ENCODE data around the gene GFPT2.

GFPT2 gene

DNA sequence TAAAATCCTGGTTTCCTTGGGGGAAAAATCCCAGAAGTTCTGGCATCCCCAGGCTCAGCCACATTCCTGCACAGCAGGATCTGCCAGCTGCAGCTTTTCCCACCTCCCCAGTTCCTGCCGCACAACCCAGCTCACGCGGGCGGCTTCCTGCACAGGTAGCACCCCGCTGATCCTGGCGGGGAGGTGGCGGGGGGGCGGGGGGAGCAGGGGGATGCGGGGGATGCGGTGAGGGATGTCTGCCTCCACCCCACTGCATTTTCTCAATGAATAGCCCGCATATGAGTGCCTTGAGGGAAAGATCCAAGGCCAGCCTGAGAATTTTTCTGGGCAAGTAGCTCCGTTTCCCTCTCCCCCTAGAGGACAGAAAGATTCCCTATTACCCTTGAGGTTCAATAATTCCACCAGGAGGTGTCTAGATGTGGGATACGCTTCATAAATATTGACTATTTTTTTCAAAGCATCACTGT, 21.1 kb downstream of the GFPT2 start:
- no peak for DNase-seq

DNA sequence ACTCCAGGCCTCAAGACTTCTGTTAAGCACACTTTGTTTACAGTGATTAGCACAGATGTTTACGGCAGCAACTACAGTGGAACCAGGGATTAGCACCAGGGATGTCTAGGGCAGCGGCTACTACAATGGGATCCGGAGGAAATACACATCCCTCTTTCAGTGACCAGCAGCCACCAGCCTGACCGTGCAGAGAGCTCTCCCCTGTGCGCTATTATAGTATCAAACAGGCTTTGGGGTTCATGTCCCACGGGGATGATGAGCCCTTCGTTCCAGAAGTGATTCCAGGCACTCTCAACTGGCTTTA, 21.5 kb downstream of the GFPT2 start:
- DNase-seq: no peak

DNA sequence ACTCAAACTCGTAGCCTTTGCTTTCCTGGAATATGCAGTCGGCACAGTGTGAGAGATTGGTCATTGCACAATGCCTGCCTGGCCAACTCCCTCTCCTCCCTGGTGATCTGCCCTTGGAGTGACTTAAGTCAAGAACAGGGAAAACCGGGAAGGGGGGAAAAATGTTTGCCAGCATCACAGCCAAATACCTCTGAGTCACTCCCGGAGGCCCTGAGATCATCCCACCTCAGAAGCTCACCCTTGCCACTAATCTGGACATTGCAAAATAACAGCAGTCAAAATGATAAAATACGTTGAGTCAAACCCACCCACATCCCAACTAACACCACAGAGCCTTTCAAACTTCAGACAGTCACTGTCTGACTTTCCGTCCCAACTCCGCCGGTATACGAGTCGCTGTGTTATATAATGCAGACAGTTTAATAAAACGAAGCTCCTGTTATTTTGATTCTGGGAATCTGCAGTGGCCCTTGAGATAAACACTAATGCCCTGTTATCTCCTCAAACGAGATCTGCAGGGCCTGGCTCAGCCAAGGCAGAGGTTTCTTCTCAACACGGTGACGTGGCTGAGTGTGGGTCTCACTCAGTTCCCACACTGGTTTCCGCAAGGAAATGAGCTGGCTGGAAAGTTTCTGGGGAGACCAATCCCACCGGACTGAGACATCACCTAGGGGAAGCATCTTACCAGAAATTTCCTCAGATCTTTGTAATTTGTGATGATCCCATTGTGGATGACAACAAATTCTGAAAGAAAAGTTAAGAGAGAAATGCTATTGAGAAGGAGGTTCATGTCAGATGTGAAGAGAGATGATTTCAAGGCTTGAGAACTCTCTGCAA, 22.1 kb downstream of the GFPT2 start:
- no peak for DNase-seq

DNA sequence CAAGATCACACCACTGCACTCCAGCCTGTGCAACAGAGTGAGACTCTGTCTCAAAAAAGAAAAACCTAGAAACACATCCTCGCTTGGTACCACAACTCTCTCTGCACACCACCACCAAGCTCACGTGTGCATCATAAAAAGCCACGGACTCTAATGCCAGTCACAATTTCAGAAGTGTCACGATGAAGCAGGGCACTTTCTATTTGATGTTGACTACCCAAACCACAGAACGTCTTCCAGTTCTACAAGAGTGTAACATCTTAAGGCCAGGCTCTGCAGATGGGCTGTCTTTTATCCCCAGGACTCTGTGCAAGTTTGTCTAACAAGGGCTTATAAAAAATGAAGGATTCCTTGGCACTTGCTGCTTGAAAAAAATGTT, 22.9 kb downstream of the GFPT2 start:
- no peak for DNase-seq

DNA sequence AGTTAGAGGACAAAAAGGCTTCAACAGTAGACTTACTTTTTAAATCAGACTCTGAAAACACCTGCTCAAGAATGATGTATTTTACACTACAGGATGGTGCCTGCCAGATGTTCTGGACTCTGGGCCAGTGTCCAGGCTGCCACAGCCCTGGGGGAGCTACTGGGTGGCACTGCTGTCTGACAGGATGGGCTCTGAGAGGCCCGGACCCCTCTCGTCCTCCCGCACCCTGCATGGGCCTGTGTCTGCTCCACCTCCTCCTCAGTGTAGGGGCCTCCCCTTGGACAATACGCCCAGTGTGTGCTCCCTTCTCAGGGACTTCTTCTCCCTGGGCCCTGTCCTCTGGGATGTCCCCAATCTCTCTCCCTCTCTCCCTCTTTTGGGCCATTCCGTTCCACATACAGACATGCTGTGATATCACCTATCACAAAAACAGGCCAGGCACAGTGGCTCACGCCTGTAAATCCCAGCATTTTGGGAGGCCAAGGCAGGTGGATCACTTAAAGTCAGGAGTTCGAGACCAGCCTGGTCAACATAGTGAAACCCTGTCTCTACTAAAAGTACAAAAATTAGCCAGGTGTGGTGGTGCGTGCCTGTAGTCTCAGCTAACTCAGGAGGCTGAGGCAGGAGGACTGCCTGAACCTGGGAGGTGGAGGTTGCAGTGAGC, 23.4 kb downstream of the GFPT2 start:
- no peak for DNase-seq

DNA sequence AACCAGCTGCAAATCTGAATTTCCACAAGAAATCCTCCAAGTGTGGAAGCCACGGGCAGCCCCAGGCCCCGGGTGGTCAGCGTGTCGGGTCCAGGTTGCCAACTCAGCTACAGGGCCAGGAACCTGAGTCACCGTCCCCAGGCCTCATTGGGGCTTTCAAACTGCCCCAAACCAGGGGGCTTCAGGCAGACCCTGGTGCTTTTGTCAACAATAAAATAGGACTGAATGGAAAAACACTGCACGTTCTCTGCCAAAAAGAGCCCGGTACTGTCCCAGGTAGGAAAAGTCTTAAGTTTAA, 24.0 kb downstream of the GFPT2 start:
- DNase-seq: no peak

DNA sequence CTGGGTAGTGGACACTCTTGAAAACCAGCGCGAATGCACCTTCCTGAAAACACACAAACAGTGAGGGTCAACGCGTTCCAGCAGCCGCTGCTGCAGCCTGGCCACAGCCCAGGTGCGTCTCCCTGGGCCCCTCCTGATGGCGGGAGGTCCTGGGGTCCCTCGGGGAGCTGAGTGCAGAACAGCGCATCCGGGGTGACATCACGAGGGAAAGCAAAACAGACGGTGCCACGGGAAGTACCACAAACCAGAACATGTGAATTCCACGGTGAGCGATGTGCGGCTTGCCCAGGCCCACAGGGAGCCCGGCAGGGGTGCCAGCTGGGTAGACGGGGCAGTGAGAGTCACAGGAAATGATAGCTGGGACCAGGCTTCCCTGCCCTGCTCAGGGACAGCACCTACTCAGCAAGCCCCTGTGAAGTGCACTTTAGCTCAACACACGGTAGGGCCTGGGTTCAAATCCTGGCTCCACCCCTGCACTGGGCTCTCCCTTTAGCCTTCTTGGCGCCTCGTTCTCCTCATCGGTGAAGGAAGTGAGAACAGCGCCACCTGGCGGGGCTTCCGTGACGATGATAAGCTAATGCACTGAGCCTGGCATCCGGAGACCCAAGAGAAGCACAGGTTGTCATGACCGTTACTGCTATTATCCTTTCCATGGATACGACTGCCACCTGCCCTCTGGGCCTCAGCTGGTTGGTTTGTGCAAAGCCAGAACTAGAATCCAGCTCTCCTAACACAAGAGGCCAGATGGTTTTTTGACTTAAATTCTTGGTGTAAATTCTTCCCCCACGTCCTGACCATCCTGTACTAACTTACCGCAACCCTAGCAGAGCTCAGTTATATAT, 24.6 kb downstream of the GFPT2 start:
- DNase-seq: peak; percentile 84

DNA sequence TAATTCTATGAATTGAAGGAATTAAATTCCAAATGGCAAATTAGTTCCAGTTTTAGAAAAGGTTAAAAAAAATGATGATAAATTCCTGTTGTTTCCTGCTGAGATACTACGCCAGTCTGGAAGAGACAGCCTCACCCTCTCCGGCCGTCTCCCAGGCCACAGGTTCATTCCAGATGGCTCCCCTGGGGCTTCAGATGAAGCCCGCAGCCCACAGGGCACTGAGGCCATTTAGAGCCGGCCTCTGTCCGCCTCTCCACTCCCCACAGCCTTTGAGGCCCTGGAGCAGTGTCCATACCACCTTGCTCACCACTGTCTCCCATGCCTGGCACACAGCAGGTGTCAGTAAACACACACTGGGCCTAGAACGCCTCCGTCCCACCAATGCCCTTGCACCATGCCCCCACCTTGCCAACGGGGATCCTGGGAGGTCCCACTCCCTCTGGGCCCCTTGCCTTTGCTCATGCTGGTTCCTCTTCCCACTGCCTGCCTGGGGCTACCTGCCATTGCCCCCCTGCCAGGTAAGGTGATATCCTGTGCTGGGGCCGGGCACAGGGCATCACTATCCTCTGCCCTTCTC, 26.1 kb downstream of the GFPT2 start:
- no peak for DNase-seq

DNA sequence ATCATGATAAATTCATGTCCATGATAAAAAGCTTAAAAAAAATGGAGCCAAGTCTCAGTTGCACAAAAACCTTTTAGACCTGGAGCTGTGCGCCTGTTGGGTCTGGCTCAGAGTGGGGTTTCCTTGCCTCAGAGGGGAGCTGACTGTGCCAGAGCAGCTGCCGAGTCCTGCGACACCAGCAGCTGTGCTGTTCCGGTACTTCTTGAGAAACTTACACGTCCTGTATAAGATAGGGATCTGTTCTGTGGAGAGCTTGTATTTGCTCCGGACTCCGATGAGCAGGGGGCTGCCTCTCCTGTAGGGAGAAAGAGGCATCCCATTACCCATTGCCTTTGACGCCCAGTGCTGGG, 28.6 kb downstream of the GFPT2 start:
- DNase-seq: no peak

DNA sequence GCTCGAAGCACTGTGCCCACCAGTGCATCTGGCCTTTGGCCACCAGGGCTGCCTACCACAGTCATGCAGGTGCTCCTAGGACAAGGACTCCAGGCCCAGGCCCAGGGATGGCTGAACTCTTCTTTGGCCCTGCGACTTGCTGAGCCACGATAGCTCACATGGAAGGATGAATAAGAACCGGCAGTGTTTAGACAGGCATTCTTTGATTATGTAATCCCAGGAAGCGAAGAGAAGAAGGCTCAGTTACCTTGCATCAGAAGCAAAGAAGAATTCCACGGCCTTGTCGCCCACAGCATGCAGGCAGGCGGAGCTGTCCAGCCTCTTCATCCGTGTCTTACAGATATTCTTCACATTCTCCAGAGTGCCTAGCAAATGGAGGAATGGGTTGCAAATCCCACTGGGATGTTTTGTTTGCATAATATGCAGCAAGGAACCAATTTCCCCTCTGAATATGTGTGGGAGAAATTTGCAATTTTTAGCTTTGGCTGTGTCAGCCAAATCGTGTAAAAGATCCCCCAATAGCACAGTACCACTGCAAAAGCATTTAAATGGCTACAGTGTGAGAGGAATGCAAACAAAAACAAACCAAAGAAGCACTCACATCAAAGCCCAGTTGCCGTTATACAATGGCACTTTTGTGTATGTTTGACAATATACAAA, 29.1 kb downstream of the GFPT2 start:
- DNase-seq: no peak

DNA sequence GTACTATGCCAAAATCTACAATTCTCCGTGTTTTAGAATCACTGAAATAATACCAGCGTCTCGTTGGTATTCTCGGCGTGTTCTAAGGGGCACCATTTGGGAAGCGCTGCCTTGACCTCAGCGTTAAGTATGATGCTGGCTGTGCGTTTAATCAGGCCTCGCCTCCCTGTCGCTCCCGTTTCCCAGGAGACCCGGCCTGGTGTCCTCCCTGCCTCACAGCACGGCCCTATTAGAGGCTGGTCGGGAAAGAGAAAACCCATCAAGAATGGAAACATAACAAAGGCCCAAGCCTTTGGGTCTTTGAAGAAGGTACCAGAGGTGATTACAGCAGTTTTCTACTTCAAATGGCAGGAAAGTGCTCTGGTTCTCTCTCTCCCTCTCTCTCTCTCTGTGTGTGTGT, 30.0 kb downstream of the GFPT2 start:
- no peak for DNase-seq

DNA sequence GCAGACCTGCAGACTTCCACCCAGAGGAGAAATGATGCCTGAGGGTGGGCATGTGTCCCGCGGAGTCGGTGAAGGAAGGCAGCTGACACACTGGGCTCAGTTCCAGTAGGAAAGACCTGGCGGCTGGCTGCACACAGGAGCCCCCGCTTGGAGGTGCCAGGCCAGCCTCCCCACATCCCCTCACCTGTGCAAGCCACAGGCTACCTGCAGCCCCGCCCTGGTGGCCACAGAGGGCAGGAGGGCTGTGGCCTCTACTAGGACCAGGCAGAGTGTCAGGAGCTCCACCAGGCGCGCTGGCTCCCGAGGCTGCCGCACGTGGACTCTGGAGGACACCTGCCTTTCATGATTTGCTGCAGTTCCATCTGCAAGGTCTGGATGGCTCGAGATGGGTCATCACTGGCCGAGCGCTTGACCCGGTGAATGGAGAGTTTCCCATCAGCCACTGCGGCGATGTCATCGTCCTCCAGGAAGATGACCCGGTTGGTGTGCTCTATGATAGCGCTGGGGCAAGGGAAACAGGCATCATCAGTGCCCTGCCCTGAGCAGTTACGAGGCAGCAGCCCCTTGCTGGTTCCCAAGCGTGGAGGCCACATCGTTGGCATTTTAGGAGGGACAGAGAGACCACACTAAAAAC, 34.6 kb downstream of the GFPT2 start:
- no peak for DNase-seq

DNA sequence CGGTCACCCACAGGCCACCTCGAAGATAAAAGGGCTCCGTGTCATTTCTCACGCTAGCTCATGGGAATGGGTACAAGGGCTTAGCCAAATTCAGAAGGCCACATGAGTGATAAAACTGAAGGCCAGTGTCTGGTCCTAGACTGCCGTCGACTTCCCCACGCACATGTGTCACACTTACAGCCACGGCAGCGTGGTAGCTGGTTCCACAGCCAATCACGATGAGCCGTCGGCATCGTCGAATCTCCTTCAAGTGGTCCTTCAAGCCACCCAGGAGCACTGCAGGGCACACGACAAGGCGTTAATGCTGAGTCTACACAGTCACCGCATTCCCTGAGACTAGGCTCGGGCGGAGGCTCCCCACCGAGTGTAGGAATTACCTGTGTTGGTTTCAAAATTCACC, 36.5 kb downstream of the GFPT2 start:
- DNase-seq: no peak

DNA sequence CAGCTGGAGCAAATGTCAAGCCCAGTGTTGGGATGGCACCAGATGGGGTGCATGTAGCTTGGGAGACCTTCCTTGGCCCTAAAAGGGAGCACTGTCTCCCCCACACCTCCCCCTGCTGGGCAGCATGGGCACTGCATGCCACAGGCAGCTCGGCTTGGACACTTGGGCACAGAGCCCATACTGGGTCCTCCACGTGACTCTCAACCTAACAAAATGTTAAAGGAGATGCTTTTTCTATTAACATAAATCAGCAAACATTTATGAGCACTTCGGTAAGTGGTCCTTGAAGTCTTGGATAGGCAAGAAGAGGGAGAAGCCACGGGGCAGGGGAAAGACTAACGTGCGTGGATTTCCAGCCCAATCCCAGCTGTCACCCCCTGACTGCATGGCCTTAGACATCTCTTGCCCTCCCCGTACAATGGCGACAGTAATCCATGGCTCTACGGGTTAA, 37.3 kb downstream of the GFPT2 start:
- peak; percentile 76 for DNase-seq

DNA sequence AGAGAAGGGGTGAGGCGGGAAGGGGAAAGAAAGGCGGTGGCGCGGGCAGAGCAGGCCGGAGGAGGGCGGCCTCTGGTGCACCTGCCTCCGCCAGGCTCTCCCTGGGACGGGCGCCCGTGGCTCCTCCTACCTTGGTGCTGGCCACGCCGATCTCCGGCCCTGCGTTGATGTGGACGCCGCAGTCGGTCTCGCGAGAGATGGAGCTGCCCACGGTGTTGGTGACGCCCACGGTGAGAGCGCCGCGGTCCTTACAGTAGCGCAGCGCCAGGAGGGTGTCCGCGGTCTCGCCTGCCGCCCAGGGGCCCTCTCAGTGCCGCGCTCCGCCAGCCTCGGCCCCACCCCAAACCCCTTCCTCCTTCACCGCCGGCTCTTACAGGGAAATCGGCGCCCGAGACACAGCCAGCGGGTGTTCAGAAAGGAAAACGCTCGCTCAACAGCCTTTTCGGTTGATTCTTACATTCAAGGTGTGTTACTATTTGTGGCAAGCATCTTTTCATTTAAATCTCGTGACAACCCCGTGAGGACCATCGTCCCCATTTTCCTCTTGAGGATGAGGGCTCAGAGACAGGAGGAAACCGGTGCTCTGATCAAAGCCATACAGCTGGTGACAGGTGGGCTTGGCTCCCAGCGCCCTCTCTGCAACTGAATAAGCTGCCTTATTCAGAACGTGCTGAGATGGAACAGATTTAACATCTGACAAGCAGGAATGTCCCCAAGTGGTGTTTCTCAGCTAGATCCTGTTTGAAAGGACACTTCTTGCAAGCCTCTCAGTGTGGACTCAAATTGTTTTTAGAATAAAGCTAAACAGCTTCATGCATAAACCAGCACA, 39.2 kb downstream of the GFPT2 start:
- peak; percentile 48 for DNase-seq

DNA sequence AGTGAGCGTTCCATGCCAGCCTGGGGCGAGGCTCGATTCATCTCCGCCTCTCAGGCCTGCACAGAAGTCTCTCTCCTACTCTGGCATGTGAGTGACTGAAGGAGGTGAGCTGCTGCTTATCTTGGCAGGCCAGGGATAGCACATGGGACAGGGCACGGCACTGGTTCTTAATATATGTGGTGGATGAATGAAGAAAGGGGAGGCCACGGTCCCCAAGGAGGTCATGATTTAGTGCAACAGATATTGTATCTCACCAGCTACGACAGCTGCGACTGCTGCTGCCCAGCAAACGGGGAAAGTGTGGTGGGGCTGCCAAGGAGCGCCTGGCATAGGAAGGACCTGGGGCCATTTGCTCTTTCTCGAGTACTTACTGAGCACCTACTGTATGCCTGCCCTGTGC, 41.9 kb downstream of the GFPT2 start:
- DNase-seq: no peak

DNA sequence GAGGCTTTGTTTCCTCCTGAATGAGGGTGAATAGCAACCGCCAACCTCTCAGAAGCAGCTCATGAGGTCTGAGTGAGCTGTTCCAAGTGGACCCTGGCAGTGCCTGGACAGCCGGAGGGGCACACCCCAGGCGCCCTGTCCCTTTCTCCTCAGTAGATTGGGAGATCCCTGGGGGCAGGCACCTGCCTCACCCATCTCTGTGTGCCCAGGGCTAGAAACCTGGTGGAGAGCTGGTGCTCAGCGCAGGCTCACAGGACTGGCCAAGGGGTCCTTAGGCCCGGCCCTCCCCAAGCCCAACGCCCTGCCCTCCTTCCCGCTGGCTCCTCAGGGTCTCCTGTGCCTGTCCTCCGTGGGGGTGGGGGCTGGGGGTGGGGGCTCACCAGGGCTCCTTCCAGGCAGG, 46.3 kb downstream of the GFPT2 start:
- DNase-seq: no peak

DNA sequence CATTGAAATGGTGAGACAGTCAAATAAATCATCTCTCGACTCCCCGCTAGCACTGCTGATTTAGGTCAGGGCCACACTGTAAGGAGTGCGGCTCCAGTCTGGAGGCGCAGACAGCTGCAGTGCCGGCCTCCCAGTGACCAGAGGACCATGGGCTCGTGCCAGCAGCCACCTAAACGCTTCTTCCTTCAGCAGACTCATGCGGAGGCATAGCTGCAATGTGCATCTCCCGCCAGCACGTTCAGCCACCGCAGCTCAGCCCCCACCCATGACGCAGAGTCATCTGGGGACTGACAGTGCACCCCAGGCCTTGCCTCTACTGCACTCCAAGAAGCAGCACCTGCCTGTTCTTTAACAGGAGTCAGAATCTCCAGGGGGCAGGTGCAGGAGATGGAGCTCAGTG, 47.7 kb downstream of the GFPT2 start:
- DNase-seq: no peak

DNA sequence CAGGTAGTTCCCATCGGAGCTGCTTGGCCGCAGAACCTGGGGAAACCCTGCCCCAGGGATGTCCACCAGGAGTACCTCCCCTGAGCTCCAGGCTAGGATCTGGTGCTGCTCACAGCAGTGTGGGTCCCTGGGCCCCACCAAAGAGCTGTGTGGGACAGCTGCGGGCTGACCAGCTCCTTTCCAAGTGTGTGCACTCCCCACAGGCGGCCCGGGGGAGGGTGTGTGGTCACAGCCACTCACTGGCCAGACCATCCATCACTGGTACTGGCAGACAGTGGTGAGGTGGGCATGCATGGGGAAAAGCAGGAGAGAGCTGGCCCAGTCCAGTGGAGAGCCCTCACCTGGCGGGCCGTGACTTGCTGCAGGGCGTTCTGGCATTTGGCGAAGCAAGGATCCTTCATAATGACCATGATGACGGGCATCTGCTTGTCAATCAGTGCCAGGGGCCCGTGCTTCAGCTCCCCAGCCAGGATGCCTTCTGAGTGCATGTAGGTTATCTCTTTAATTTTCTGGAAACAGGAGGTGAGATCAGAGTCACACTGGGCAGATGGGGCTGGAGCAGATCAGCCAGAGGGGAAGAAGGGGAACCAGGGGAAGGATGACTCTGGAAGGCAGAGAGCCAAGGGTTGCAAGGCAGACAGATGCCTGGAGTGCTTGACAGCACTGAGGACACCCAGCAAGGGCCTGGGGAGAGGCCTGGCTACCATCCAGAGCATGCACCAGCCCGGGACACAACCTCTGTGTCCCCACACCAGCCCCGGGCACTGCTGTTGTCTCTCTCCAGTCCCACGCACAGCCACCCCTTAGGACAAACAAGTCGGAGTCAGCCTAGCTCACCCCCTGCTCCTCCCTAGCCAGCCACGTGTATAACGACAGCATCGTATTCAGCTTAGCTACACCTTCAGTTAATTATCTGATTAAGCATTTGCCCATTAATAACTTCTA, 48.4 kb downstream of the GFPT2 start:
- no peak for DNase-seq

DNA sequence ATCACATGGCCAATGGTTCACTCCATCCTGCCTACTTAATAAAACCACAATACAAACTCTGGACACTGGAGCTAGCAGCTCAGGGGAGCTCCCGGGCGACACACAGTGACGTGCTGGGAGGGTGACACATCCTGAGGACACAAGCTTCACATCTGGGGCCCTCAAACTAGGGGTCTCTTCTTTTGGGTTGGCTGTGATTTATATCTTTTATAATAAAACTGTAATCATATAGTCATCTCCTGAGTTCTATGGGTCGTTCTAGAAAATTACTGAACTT, 49.2 kb downstream of the GFPT2 start:
- no peak for DNase-seq
